IMR-90 (cell line): ENCODE data around the gene RAB11A. TPM values are rescaled to one million over a fixed set of nuclear protein-coding genes. Genes with fewer than 3 reads are reported as not detected.

Source experiments
- ATAC-seq: fragments of 200-7000 bp; cut with Tn5 transposase; 2 replicates; pipeline ENCODE4 v1.9.1; 2020; ENCODE audit warnings: low read depth, mild to moderate bottlenecking, moderate library complexity
- Bru-seq: library from RNA; stranded (reverse); fragments of 400-500 nt; gene quantifications from one replicate; lab custom pipeline; 2021; lab: Mats Ljungman, UMichigan
- BruChase-seq, 2 experiments: library from RNA; stranded (reverse); fragments of 400-500 nt; gene quantifications; one replicate each; lab custom pipeline; 2021; lab: Mats Ljungman, UMichigan
- BruUV-seq: library from RNA; stranded (reverse); fragments of 400-500 nt; replicated peaks from 2 replicates; lab custom pipeline; 2021; lab: Mats Ljungman, UMichigan
- CTCF ChIA-PET: fragments of 300-600 bp; formaldehyde crosslinking; extraction: SDS; loops from one replicate; lab custom pipeline; 2021; ENCODE audit warnings: antibody characterized with exemption; lab: Yijun Ruan, JAX
- POLR2A ChIA-PET: fragments of 300-600 bp; sonication (Branson Sonifier 250); formaldehyde crosslinking; loops from one replicate; lab custom pipeline; 2022; ENCODE audit warnings: antibody characterized with exemption; ENCODE audit not compliant: unreplicated experiment; lab: Charles Lee
- DNase-seq: peaks from one replicate; pipeline ENCODE4 v3.0.0; 2013
- H2AFZ ChIP-seq: replicated peaks from 2 replicates; pipeline ENCODE3; 2013; ENCODE audit warnings: low read length, mild to moderate bottlenecking; ENCODE audit not compliant: poor library complexity
- H2AK5ac ChIP-seq: 2 replicates; pipeline ENCODE4 v1.6.1; 2013; ENCODE audit warnings: low read depth, low read length, inconsistent platforms
- H2AK9ac ChIP-seq: replicated peaks from 2 replicates; pipeline ENCODE3; 2013; ENCODE audit warnings: mild to moderate bottlenecking, low read depth, low read length, moderate library complexity; ENCODE audit not compliant: poor library complexity
- H2BK120ac ChIP-seq: 2 replicates; pipeline ENCODE4 v1.6.1; 2013; ENCODE audit warnings: low read depth, low read length, inconsistent platforms
- H2BK15ac ChIP-seq: 3 replicates; pipeline ENCODE4 v1.6.1; 2013; ENCODE audit warnings: low read depth, low read length, inconsistent platforms
- H2BK20ac ChIP-seq: 2 replicates; pipeline ENCODE4 v1.6.1; 2013; ENCODE audit warnings: low read depth, mild to moderate bottlenecking, inconsistent platforms, low read length, moderate library complexity
- H2BK5ac ChIP-seq: 2 replicates; pipeline ENCODE4 v1.6.1; 2013; ENCODE audit warnings: mild to moderate bottlenecking, low read depth, low read length, inconsistent platforms; ENCODE audit not compliant: poor library complexity, severe bottlenecking
- H3K14ac ChIP-seq: replicated peaks from 2 replicates; pipeline ENCODE4 v1.6.1; 2013; ENCODE audit warnings: low read depth, low read length, inconsistent platforms
- H3K18ac ChIP-seq: 2 replicates; pipeline ENCODE4 v1.6.1; 2013; ENCODE audit warnings: low read depth, low read length, control low read depth
- H3K23ac ChIP-seq: 2 replicates; pipeline ENCODE4 v1.6.1; 2013; ENCODE audit warnings: low read depth, low read length, inconsistent platforms
- H3K27ac ChIP-seq: 2 replicates; pipeline ENCODE4 v1.5.1; 2013; ENCODE audit warnings: mild to moderate bottlenecking, control low read depth, low read length; ENCODE audit not compliant: insufficient read depth
- H3K27me3 ChIP-seq: 2 replicates; pipeline ENCODE4 v1.6.1; 2013; ENCODE audit warnings: low read length; ENCODE audit not compliant: control insufficient read depth, insufficient read depth
- H3K36me3 ChIP-seq: 2 replicates; pipeline ENCODE4 v1.6.1; 2013; ENCODE audit warnings: low read length, mixed read lengths; ENCODE audit not compliant: control insufficient read depth, insufficient read depth
- H3K4ac ChIP-seq: 2 replicates; pipeline ENCODE4 v1.6.1; 2013; ENCODE audit warnings: low read depth, low read length, inconsistent platforms
- H3K4me1 ChIP-seq: 2 replicates; pipeline ENCODE4 v1.6.1; 2013; ENCODE audit warnings: low read length, mixed read lengths; ENCODE audit not compliant: control insufficient read depth, insufficient read depth
- H3K4me2 ChIP-seq: 2 replicates; pipeline ENCODE4 v1.6.1; 2013; ENCODE audit warnings: low read depth, mild to moderate bottlenecking, control low read depth, low read length, moderate library complexity
- H3K4me3 ChIP-seq: 2 replicates; pipeline ENCODE4 v1.5.1; 2013; ENCODE audit warnings: low read depth, mild to moderate bottlenecking, control low read depth, low read length, moderate library complexity; ENCODE audit not compliant: insufficient read depth
- H3K56ac ChIP-seq: 2 replicates; pipeline ENCODE4 v1.6.1; 2013; ENCODE audit warnings: low read length, inconsistent platforms; ENCODE audit not compliant: insufficient read depth; ENCODE audit errors: extremely low read depth
- H3K79me1 ChIP-seq, 2 experiments: 2 replicates each; pipeline ENCODE4 v1.6.1; 2013; ENCODE audit warnings: low read length in 2 of 2, inconsistent platforms in 1 of 2, low read depth in 1 of 2
- H3K9ac ChIP-seq: 2 replicates; pipeline ENCODE4 v1.6.1; 2013; ENCODE audit warnings: low read depth, low read length, control low read depth
- H3K9me1 ChIP-seq: 2 replicates; pipeline ENCODE4 v1.6.1; 2013; ENCODE audit warnings: low read length, inconsistent platforms; ENCODE audit not compliant: insufficient read depth
- H3K9me3 ChIP-seq: 2 replicates; pipeline ENCODE4 v1.6.1; 2013; ENCODE audit warnings: low read length; ENCODE audit not compliant: control insufficient read depth, insufficient read depth
- H4K20me1 ChIP-seq: 2 replicates; pipeline ENCODE4 v1.6.1; 2013; ENCODE audit warnings: low read length, inconsistent platforms; ENCODE audit not compliant: insufficient read depth
- H4K5ac ChIP-seq: 2 replicates; pipeline ENCODE4 v1.6.1; 2013; ENCODE audit warnings: mild to moderate bottlenecking, low read depth, low read length, control low read depth
- H4K8ac ChIP-seq, 2 experiments: 2 replicates each; pipeline ENCODE4 v1.6.1; 2013; ENCODE audit warnings: low read depth in 2 of 2, low read length in 2 of 2, control low read depth in 1 of 2, inconsistent platforms in 1 of 2
- H4K91ac ChIP-seq: 2 replicates; pipeline ENCODE4 v1.6.1; 2013; ENCODE audit warnings: low read depth, low read length, inconsistent platforms; ENCODE audit not compliant: insufficient read depth
- BHLHE40 ChIP-seq: fragments of 150-350 bp; IDR thresholded peaks from 2 replicates; pipeline ENCODE4 v1.6.1; 2016; ENCODE audit warnings: mild to moderate bottlenecking, low read depth, low read length
- CEBPB ChIP-seq: IDR thresholded peaks from 2 replicates; pipeline ENCODE4 v1.6.1; 2012; ENCODE audit warnings: low read depth, low read length, improper control_type of control experiment
- CHD1 ChIP-seq: IDR thresholded peaks from 2 replicates; pipeline ENCODE4 v1.6.1; 2012; ENCODE audit warnings: low read depth, low read length, improper control_type of control experiment
- FOS ChIP-seq: fragments of 150-350 bp; IDR thresholded peaks from 2 replicates; pipeline ENCODE4 v1.6.1; 2016; ENCODE audit warnings: low read depth, low read length
- MAZ ChIP-seq: IDR thresholded peaks from 2 replicates; pipeline ENCODE4 v1.6.1; 2012; ENCODE audit warnings: low read depth, mild to moderate bottlenecking, low read length, improper control_type of control experiment, moderate library complexity, borderline replicate concordance
- POLR2A ChIP-seq: IDR thresholded peaks from 2 replicates; pipeline ENCODE4 v1.6.1; 2012; ENCODE audit warnings: mild to moderate bottlenecking, low read depth, low read length
- RAD21 ChIP-seq: IDR thresholded peaks from 2 replicates; pipeline ENCODE4 v1.6.1; 2012; ENCODE audit warnings: low read length, improper control_type of control experiment
- RFX5 ChIP-seq: IDR thresholded peaks from 2 replicates; pipeline ENCODE4 v1.8.0; 2012; ENCODE audit warnings: low read depth, mild to moderate bottlenecking, low read length, moderate library complexity
- SMC3 ChIP-seq: fragments of 150-350 bp; IDR thresholded peaks from 2 replicates; pipeline ENCODE4 v1.6.1; 2016; ENCODE audit warnings: low read depth, mild to moderate bottlenecking, antibody characterized with exemption, low read length, moderate library complexity
- WGBS, 2 experiments: methylation state at CpG; one replicate each; pipeline versions ENCODE4 v1.1.5 to v1.1.7; 2013; ENCODE audit warnings: missing lambda C conversion rate in 2 of 2; ENCODE audit not compliant: insufficient read length in 1 of 2; ENCODE audit errors: extremely low coverage in 2 of 2; 5-methylcytosine and 5-hydroxymethylcytosine counted together
- dilution Hi-C: fragments of 300-500 bp; cut with HindIII; formaldehyde crosslinking; loops from one replicate; pipeline ENCODE4 v1.14.3; 2018; ENCODE audit warnings: low sequenced_read_pairs; ENCODE audit not compliant: unreplicated experiment
- in situ Hi-C: fragments of 300-500 bp; cut with MboI; formaldehyde crosslinking; loops from 3 replicates; pipeline ENCODE4 v1.14.3; 2019; ENCODE audit warnings: low sequenced_read_pairs, inconsistent platforms, mixed read lengths
- intact Hi-C: fragments of 100-400 bp; cut with micrococcal nuclease; formaldehyde crosslinking; loops from 2 replicates; pipeline ENCODE4 v1.10.0; 2022
- long read RNA-seq: library from polyadenylated mRNA; unstranded; transcript quantifications from one replicate; pipeline ENCODE4 v2.0.0, GENCODE V29; 2021; ENCODE audit not compliant: unreplicated experiment
- polyA plus RNA-seq, 3 experiments: library from polyadenylated mRNA; depleted of rRNA; stranded (reverse); fragments of >200 nt; gene quantifications; 2 replicates each; pipeline ENCODE4 v1.2.3, GENCODE V29; 2012; ENCODE audit warnings: low replicate concordance in 1 of 3
- total RNA-seq: library from RNA; depleted of rRNA; stranded (reverse); fragments of >200 nt; gene quantifications from 2 replicates; pipeline ENCODE4 v1.2.3, GENCODE V29; 2012; rRNA removed
- TF ChIP-seq, protein P1 (sequence below): fragments of 150-350 bp; IDR thresholded peaks from 2 replicates; pipeline ENCODE4 v1.6.1; 2016; ENCODE audit warnings: low read depth, mild to moderate bottlenecking, low read length, moderate library complexity, borderline replicate concordance
- TF ChIP-seq, protein P2 (sequence below): fragments of 150-350 bp; IDR thresholded peaks from 2 replicates; pipeline ENCODE4 v1.6.1; 2017; ENCODE audit warnings: mild to moderate bottlenecking, antibody characterized with exemption, low read length, low read depth

RAB11A gene
- total RNA-seq (376 and 462 TPM in 2 replicates), polyA plus RNA-seq (2012; rRNA removed) (299 and 341 TPM in 2 replicates), Bru-seq, nascent RNA (percentile 82 among the genes with signal in this experiment), BruChase-seq, experiment 1, labeled RNA remaining after a 6-hour chase (percentile 90 among the genes with signal in this experiment), BruChase-seq, experiment 2, labeled RNA remaining after a 2-hour chase (percentile 84 among the genes with signal in this experiment)
- 134 and 136 TPM in 2 replicates for polyA plus RNA-seq (2012; cell fraction: cytosol; rRNA removed)
- polyA plus RNA-seq (2012; cell fraction: nucleus; rRNA removed; ENCODE audit: low replicate concordance) = 36.8 and 156 TPM in 2 replicates
- long read RNA-seq, full-length matches to known transcripts = 90 of 110 reads
- long read RNA-seq, partial matches to known transcripts = 2 of 110 reads
- long read RNA-seq, other reads (novel, unspliced or antisense) = 18 of 110 reads

GRCh38 chr15:65869126-65869953, at the start of gene RAB11A:
TSS of gene RAB11A (plus strand) at chr15:65869491. CDS start at chr15:65869586, 95 bp downstream.
- Histone ChIP-seq H3K9me3 (no peaks in the 10 kb centered on the region), H3K4me2 (peak within 1 kb of the TSS; percentile 75), H3K4me3 (peak within 1 kb of the TSS; percentile 58), H3K36me3 (no peaks in the 10 kb centered on the region), H2BK15ac (peak within 1 kb of the TSS; percentile 92; the same call in 1 of the 3 replicates), H4K8ac (peak within 1 kb of the TSS; percentile 80 to 99), H2BK5ac (peak within 1 kb of the TSS; percentile 95), H3K14ac (peak within 1 kb of the TSS; percentile 98), H3K9ac (peak within 1 kb of the TSS; percentile 95), H4K91ac (peak within 1 kb of the TSS; percentile 92), H2AK5ac (peak within 1 kb of the TSS; percentile 92), H2AK9ac (peak within 1 kb of the TSS; percentile 96), H2BK120ac (peak within 1 kb of the TSS; percentile 90), H2BK20ac (peak within 1 kb of the TSS; percentile 60; the same call in 1 of the 2 replicates), H3K9me1 (no peaks in the 10 kb centered on the region), H3K23ac (peak within 1 kb of the TSS; percentile 87), H3K18ac (peak within 1 kb of the TSS; percentile 68), H3K56ac (peak within 1 kb of the TSS; percentile 97), H3K4me1 (no peaks in the 10 kb centered on the region), H3K27me3 (no peaks in the 10 kb centered on the region), H4K20me1 (peaks cover 18% of the 10 kb centered on the region), H3K4ac (peak within 1 kb of the TSS; percentile 94), H4K5ac (peak within 1 kb of the TSS; percentile 74), H3K79me1 (peaks cover 0 to 12% of the 10 kb centered on the region in 2 experiments; a peak in 2 of 4 replicates), H3K27ac (peak within 1 kb of the TSS; percentile 91), H2AFZ (peak within 1 kb of the TSS; percentile 98)
- DNase-seq = peak; percentile 96
- peak; percentile 92 for ATAC-seq
- in situ Hi-C loops (no loop called here), intact Hi-C loops (loop anchor here (1.0 kb wide), 2 partner anchors 77 to 231 kb away; partner anchors contain the start of gene DENND4A), dilution Hi-C loops (no loop called here)
- 0% methylated on average over 44 of the region's 62 CpGs; no CpG with 5 or more reads in 1 of the 2 experiments for WGBS, 2 experiments
- ChIA-PET CTCF (interaction anchor here (0.5 to 1.6 kb wide), 3 partner anchors 13 to 231 kb away, joined by 3 to 6 read pairs (median 4); no protein-coding TSS in a partner anchor), POLR2A (interaction anchor here (0.9 to 1.0 kb wide), 3 partner anchors 37 to 258 kb away, joined by 3 read pairs; partner anchors contain the start of gene INTS14)
- TSS peak; percentile 50 for BruUV-seq
- TF ChIP-seq POLR2A (peak; percentile 99), CHD1 (no peak), CEBPB (no peak), FOS (no peak), SMC3 (0 out of 2 replicates have a peak, but pooled peaks have one; percentile 16), RAD21 (no peak; the same call in 1 of the 2 replicates), MAZ (peak; percentile 98), RFX5 (no peak), BHLHE40 (peak; percentile 20; the same call in 1 of the 2 replicates)
- TF ChIP-seq, protein P1, sequence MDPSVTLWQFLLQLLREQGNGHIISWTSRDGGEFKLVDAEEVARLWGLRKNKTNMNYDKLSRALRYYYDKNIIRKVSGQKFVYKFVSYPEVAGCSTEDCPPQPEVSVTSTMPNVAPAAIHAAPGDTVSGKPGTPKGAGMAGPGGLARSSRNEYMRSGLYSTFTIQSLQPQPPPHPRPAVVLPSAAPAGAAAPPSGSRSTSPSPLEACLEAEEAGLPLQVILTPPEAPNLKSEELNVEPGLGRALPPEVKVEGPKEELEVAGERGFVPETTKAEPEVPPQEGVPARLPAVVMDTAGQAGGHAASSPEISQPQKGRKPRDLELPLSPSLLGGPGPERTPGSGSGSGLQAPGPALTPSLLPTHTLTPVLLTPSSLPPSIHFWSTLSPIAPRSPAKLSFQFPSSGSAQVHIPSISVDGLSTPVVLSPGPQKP = 0 out of 2 replicates have a peak, but pooled peaks have one; percentile 5
- TF ChIP-seq, protein P2, sequence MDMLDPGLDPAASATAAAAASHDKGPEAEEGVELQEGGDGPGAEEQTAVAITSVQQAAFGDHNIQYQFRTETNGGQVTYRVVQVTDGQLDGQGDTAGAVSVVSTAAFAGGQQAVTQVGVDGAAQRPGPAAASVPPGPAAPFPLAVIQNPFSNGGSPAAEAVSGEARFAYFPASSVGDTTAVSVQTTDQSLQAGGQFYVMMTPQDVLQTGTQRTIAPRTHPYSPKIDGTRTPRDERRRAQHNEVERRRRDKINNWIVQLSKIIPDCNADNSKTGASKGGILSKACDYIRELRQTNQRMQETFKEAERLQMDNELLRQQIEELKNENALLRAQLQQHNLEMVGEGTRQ = no peak
